ENCODE data around the gene SRSF3.

- no peak for TF ChIP-seq CTCF (IDR thresholded peaks at IDR 0.05)
- TF ChIP-seq POLR2A (IDR thresholded peaks at IDR 0.05), result no peak
- TF ChIP-seq POLR2AphosphoS5 (IDR thresholded peaks at IDR 0.05), result no peak
- no peak for TF ChIP-seq EP300 (IDR thresholded peaks at IDR 0.05)
These were observed 47.4 kb downstream of the SRSF3 start for GRCh38 chr6:36641543-36641942.

Data from upper lobe of left lung (tissue), 4 donors.